HEK293T (cell line): Measurements from ENCODE around the gene ERBB4.

Source experiments
- ARNT ChIP-seq: fragments of 450-650 bp; IDR thresholded peaks from 2 replicates; pipeline ENCODE4 v1.6.1; 2017; ENCODE audit warnings: mild to moderate bottlenecking
- BHLHE40 ChIP-seq: fragments of 450-650 bp; IDR thresholded peaks from 2 replicates; pipeline ENCODE4 v1.6.1; 2016; ENCODE audit warnings: mild to moderate bottlenecking, moderate library complexity, borderline replicate concordance
- ELF4 ChIP-seq: fragments of 450-650 bp; IDR thresholded peaks from 2 replicates; pipeline ENCODE4 v1.6.1; 2017; ENCODE audit warnings: antibody characterized with exemption
- FOXA1 ChIP-seq: fragments of 450-650 bp; IDR thresholded peaks from 2 replicates; pipeline ENCODE4 v1.6.1; 2016; ENCODE audit warnings: mild to moderate bottlenecking
- FOXK2 ChIP-seq: fragments of 450-650 bp; IDR thresholded peaks from 2 replicates; pipeline ENCODE4 v1.6.1; 2016; ENCODE audit warnings: mild to moderate bottlenecking
- FOXM1 ChIP-seq: fragments of 450-650 bp; IDR thresholded peaks from 2 replicates; pipeline ENCODE4 v1.6.1; 2017; ENCODE audit warnings: mild to moderate bottlenecking, borderline replicate concordance
- LEF1 ChIP-seq: fragments of 450-650 bp; IDR thresholded peaks from 2 replicates; pipeline ENCODE4 v1.6.1; 2017; ENCODE audit warnings: mild to moderate bottlenecking, borderline replicate concordance
- NFRKB ChIP-seq: fragments of 450-650 bp; IDR thresholded peaks from 2 replicates; pipeline ENCODE4 v1.6.1; 2016; ENCODE audit warnings: mild to moderate bottlenecking, moderate library complexity
- PKNOX1 ChIP-seq: fragments of 450-650 bp; IDR thresholded peaks from 2 replicates; pipeline ENCODE4 v1.6.1; 2016

- TF ChIP-seq NFRKB: no peak
- no peak for TF ChIP-seq LEF1
- no peak for TF ChIP-seq BHLHE40
- no peak for TF ChIP-seq FOXK2
- TF ChIP-seq FOXA1: no peak
- TF ChIP-seq ARNT: no peak
- no peak for TF ChIP-seq ELF4
- no peak for TF ChIP-seq PKNOX1
- TF ChIP-seq FOXM1: no peak
These were observed 428.6 kb downstream of the ERBB4 start for GRCh38 chr2:212109792-212110680.
